ENCODE results near the gene SLC6A13. TPM values are rescaled to one million over a fixed set of nuclear protein-coding genes. Genes with fewer than 3 reads are reported as not detected.

Gene SLC6A13
- total and polyA plus RNA-seq, 2 donors (not counting 3 experiments of a cell fraction or from before 2014, with no cell fraction given) = 0.14 TPM; not detected in 1

DNA sequence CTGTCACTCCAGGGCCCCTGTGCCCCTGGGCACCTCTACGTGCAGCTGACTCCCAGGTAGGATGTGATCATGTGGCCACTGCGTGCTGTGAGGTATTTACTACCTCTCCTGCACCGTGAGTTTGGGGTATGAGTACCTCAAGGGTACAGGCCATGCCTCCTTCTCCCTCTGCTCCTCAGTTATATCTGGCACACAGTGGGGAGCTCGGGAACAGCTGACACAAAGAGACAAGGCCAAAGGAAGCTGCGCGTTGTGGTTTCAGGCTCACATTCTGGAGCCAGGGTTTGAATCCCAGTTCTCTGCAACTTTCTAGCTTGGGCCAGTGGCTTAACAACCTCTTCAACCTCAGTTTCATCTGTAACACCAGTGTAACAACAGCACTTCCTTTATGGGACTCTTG, 40.9 kb downstream of the SLC6A13 start:
- Histone ChIP-seq H3K79me2 (ENCODE audit: control insufficient read depth, insufficient read depth, low read length) (no peaks in the 10 kb centered on the region), H3K36me3 (ENCODE audit: control insufficient read depth in 2 of 2, extremely low read depth in 1 of 2, insufficient read depth in 2 of 2, low read length in 2 of 2) (no peaks in the 10 kb centered on the region), H3K27ac (ENCODE audit: insufficient read depth, low read depth, low read length) (no peak overlapping the region), H3K4me2 (ENCODE audit: insufficient read depth, low read length) (no peak overlapping the region), H4K20me1 (replicated peaks; ENCODE audit: control insufficient read depth, extremely low read depth, insufficient read depth, low read length) (no peaks in the 10 kb centered on the region), H3K9me3 (replicated peaks; ENCODE audit: control insufficient read depth, insufficient read depth, low read length) (no peaks in the 10 kb centered on the region), H3K9me1 (replicated peaks; ENCODE audit: control insufficient read depth, extremely low read depth, insufficient read depth, low read length) (no peaks in the 10 kb centered on the region), H3K27me3 (ENCODE audit: control insufficient read depth in 2 of 2, insufficient read depth in 2 of 2, low read length in 2 of 2) (no peaks in the 10 kb centered on the region), H3K4me1 (ENCODE audit: control insufficient read depth, extremely low read depth, insufficient read depth, low read length) (no peaks in the 10 kb centered on the region), H3K9ac (replicated peaks; ENCODE audit: extremely low read depth, insufficient read depth, low read length) (no peak overlapping the region), H2AFZ (ENCODE audit: low read depth, low read length) (no peak overlapping the region), H3K4me3 (replicated peaks in 1 of 3; ENCODE audit: insufficient read depth in 1 of 3, low read depth in 1 of 3, low read length in 3 of 3) (no peak overlapping the region)
- DNase-seq (ENCODE audit: low read depth, low spot score) = no peak
- no TSS peak for BruUV-seq (replicated peaks)
- no peak for FAIRE-seq
- POLR2A ChIA-PET = no interaction called here
- CTCF ChIA-PET = no interaction called here
- dilution Hi-C loops (cut with MboI; ENCODE audit: extremely low pct_ligation_motif_present, low sequenced_read_pairs) (no loop called here), intact Hi-C loops (cut with micrococcal nuclease) (no loop called here)
- TF ChIP-seq, protein P1, sequence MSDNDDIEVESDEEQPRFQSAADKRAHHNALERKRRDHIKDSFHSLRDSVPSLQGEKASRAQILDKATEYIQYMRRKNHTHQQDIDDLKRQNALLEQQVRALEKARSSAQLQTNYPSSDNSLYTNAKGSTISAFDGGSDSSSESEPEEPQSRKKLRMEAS (IDR thresholded peaks at IDR 0.05; ENCODE audit: insufficient read depth, insufficient read length) = no peak
- TF ChIP-seq MYC (IDR thresholded peaks at IDR 0.05; ENCODE audit: low read depth, low read length) (no peak), EZH2 (IDR thresholded peaks at IDR 0.05; ENCODE audit: borderline replicate concordance, low read depth, low read length, severe bottlenecking) (no peak), GATA2 (IDR thresholded peaks at IDR 0.05; ENCODE audit: insufficient read depth, insufficient read length, low read depth, low read length) (no peak), JUN (IDR thresholded peaks at IDR 0.05; ENCODE audit: borderline replicate concordance, insufficient read depth, insufficient read length, low read depth) (no peak), POLR2A (IDR thresholded peaks at IDR 0.05; ENCODE audit: low read depth, low read length) (no peak), FOS (IDR thresholded peaks at IDR 0.05; ENCODE audit: borderline replicate concordance, insufficient read depth, low read length) (no peak), POLR2AphosphoS5 (IDR thresholded peaks at IDR 0.05; ENCODE audit: insufficient read depth, low read depth, low read length) (no peak)
- TF ChIP-seq, protein P2, sequence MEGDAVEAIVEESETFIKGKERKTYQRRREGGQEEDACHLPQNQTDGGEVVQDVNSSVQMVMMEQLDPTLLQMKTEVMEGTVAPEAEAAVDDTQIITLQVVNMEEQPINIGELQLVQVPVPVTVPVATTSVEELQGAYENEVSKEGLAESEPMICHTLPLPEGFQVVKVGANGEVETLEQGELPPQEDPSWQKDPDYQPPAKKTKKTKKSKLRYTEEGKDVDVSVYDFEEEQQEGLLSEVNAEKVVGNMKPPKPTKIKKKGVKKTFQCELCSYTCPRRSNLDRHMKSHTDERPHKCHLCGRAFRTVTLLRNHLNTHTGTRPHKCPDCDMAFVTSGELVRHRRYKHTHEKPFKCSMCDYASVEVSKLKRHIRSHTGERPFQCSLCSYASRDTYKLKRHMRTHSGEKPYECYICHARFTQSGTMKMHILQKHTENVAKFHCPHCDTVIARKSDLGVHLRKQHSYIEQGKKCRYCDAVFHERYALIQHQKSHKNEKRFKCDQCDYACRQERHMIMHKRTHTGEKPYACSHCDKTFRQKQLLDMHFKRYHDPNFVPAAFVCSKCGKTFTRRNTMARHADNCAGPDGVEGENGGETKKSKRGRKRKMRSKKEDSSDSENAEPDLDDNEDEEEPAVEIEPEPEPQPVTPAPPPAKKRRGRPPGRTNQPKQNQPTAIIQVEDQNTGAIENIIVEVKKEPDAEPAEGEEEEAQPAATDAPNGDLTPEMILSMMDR (IDR thresholded peaks at IDR 0.05; ENCODE audit: extremely low read depth in 1 of 2, insufficient read depth in 1 of 2, low read depth in 1 of 2, low read length in 2 of 2) = no peak

Measured in endothelial cell of umbilical vein (primary cell).